OCI-LY7 (cell line): Measurements from ENCODE around the gene GPS2. TPM values are rescaled to one million over a fixed set of nuclear protein-coding genes. Genes with fewer than 3 reads are reported as not detected.

Experiments used
- BruUV-seq: library from RNA; stranded (reverse); fragments of 400-500 nt; replicated peaks from 2 replicates; lab custom pipeline; 2021; lab: Mats Ljungman, UMichigan
- CTCF ChIA-PET: fragments of 300-600 bp; sonication (Branson Sonifier 250); formaldehyde crosslinking; loops from one replicate; lab custom pipeline; 2022; ENCODE audit warnings: antibody characterized with exemption; ENCODE audit not compliant: unreplicated experiment; lab: Charles Lee
- POLR2A ChIA-PET: fragments of 300-600 bp; sonication (Branson Sonifier 250); formaldehyde crosslinking; loops from one replicate; lab custom pipeline; 2022; ENCODE audit warnings: antibody characterized with exemption; lab: Charles Lee
- DNase-seq: peaks from one replicate; pipeline ENCODE4 v3.0.0-alpha.2; 2015; ENCODE audit warnings: low spot score
- H2AFZ ChIP-seq: fragments of 200-600 bp; sonication (generic), shearing (Covaris generic); 2 replicates; pipeline ENCODE4 v1.6.1; 2014; ENCODE audit warnings: mild to moderate bottlenecking, antibody characterized with exemption, low read length, moderate library complexity
- H3K27ac ChIP-seq: fragments of 200-600 bp; sonication (generic); 2 replicates; pipeline ENCODE4 v1.5.1; 2014; ENCODE audit warnings: mixed run types, low read depth, mild to moderate bottlenecking, moderate library complexity, low read length, inconsistent platforms; ENCODE audit not compliant: poor library complexity, severe bottlenecking
- H3K36me3 ChIP-seq: fragments of 200-600 bp; sonication (generic); 2 replicates; pipeline ENCODE4 v1.6.1; 2014; ENCODE audit warnings: mild to moderate bottlenecking, antibody characterized with exemption, low read length, moderate library complexity, mixed read lengths; ENCODE audit not compliant: insufficient read depth
- H3K4me1 ChIP-seq: fragments of 200-600 bp; sonication (generic); 2 replicates; pipeline ENCODE4 v1.5.1; 2014; ENCODE audit warnings: mild to moderate bottlenecking, low read length; ENCODE audit not compliant: insufficient read depth, poor library complexity, severe bottlenecking
- H3K4me2 ChIP-seq: fragments of 200-600 bp; sonication (generic); 2 replicates; pipeline ENCODE4 v1.6.1; 2014; ENCODE audit warnings: mild to moderate bottlenecking, low read length
- H3K4me3 ChIP-seq: fragments of 200-600 bp; sonication (generic); 2 replicates; pipeline ENCODE4 v1.5.1; 2014; ENCODE audit warnings: mild to moderate bottlenecking, low read depth, low read length; ENCODE audit not compliant: poor library complexity, severe bottlenecking
- H3K79me2 ChIP-seq: fragments of 200-600 bp; sonication (generic); 2 replicates; pipeline ENCODE4 v1.6.1; 2016; ENCODE audit warnings: low read depth, mild to moderate bottlenecking, low read length, moderate library complexity, mixed read lengths; ENCODE audit not compliant: insufficient read depth
- H3K9me2 ChIP-seq: fragments of 200-600 bp; sonication (generic); 2 replicates; pipeline ENCODE4 v1.6.1; 2016; ENCODE audit warnings: mild to moderate bottlenecking, low read length, mixed read lengths; ENCODE audit not compliant: insufficient read depth
- H3K9me3 ChIP-seq: fragments of 200-600 bp; sonication (generic); 2 replicates; pipeline ENCODE4 v1.6.1; 2014; ENCODE audit warnings: mild to moderate bottlenecking, mixed run types, low read length, mixed read lengths
- H4K20me1 ChIP-seq: fragments of 200-600 bp; sonication (generic); 2 replicates; pipeline ENCODE4 v1.6.1; 2014; ENCODE audit warnings: mild to moderate bottlenecking, antibody characterized with exemption, low read length, moderate library complexity, mixed read lengths; ENCODE audit not compliant: insufficient read depth
- CTCF ChIP-seq: fragments of 200-600 bp; sonication (generic); conservative IDR thresholded peaks from 2 replicates; pipeline ENCODE4 v1.5.1; 2014; ENCODE audit warnings: mild to moderate bottlenecking, antibody characterized with exemption, low read length, moderate library complexity, mixed read lengths
- EZH2phosphoT487 ChIP-seq: fragments of 200-600 bp; sonication (generic); IDR thresholded peaks from 2 replicates; pipeline ENCODE4 v1.6.1; 2018; ENCODE audit warnings: low read depth, borderline replicate concordance, mild to moderate bottlenecking, mixed run types, antibody characterized with exemption, low read length, moderate library complexity, mixed read lengths
- intact Hi-C: fragments of 100-400 bp; cut with micrococcal nuclease; formaldehyde crosslinking; loops from one replicate; pipeline ENCODE4 v1.10.0; 2022; ENCODE audit not compliant: unreplicated experiment
- total RNA-seq, 2 experiments: library from RNA; depleted of rRNA in 1 of 2; stranded (reverse); fragments of >200 nt in 1 of 2; shearing (Covaris generic) in 1 of 2; gene quantifications; 2 replicates each; pipeline ENCODE4 v1.2.3, GENCODE V29; 2014 to 2022

GPS2 gene
- total RNA-seq, 2 experiments from 2014 or later, result 70.5 to 75.0 TPM

DNA sequence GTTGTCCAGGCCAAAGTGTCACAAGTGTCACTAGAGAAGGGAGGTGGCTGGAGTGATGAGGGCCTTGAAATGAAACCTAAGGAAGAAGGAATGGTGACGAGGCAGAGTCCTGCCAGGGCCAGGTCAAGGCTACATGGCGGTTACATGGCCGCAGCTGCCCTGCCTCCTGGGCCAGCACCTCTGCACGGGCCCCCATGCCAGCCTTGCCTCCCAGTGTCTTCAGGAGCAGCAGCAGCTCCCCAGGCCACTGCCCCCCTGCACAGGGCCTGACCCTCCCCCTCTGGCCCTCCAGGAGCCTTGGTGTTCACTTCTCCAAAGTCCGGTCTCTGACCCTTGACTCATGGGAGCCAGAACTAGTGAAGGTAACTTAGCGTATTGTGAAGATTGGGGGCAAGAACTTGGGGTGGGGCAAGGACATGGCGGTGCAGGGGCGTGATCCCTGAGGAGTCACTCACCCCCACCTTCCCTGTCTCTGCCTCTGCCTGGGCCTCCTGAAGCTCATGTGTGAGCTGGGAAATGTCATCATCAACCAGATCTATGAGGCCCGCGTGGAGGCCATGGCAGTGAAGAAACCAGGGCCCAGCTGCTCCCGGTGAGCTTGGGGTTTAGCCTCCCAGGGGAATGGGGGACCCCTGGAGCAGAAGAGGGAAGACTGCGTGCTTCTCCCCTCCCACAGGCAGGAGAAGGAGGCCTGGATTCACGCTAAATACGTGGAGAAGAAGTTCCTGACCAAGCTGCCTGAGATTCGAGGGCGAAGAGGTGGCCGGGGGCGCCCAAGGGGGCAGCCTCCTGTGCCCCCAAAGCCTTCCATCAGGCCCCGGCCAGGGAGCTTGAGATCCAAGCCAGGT lies 32.7 kb upstream of the GPS2 start:
- CTCF ChIA-PET, result no interaction called here
- no peaks in the 10 kb centered on the region for H3K9me2 ChIP-seq
- POLR2A ChIA-PET, result interaction anchor here (1.2 to 1.9 kb wide), 2 partner anchors 11 to 43 kb away, joined by 3 to 7 read pairs; partner anchors contain the start of gene ACAP1

GRCh38 chr17:7346761-7347614 lies 31.8 kb upstream of the GPS2 start:
- no peaks in the 10 kb centered on the region for H3K79me2 ChIP-seq
- H4K20me1 ChIP-seq, result no peaks in the 10 kb centered on the region
- no peak overlapping the region for H3K27ac ChIP-seq
- TF ChIP-seq EZH2phosphoT487, result no peak
- no peak for TF ChIP-seq CTCF
- H3K4me3 ChIP-seq, result no peak overlapping the region
- H3K36me3 ChIP-seq, result peaks cover 62% of the 10 kb centered on the region
- H3K4me1 ChIP-seq, result peaks cover 23% of the 10 kb centered on the region
- no peak overlapping the region for H2AFZ ChIP-seq
- intact Hi-C loops, result no loop called here
- ChIA-PET POLR2A (no interaction called here), CTCF (no interaction called here)
- no peak for DNase-seq
- no TSS peak for BruUV-seq
- no peaks in the 10 kb centered on the region for H3K9me3 ChIP-seq
- H3K9me2 ChIP-seq, result no peaks in the 10 kb centered on the region
- no peak overlapping the region for H3K4me2 ChIP-seq

More for the DNA sequence above, 32.7 kb upstream of the GPS2 start:
- BruUV-seq, result no TSS peak
- intact Hi-C loops, result no loop called here
- DNase-seq, result no peak
- Histone ChIP-seq H3K27ac (no peak overlapping the region), H3K9me3 (no peaks in the 10 kb centered on the region), H3K4me1 (peaks cover 31% of the 10 kb centered on the region), H3K36me3 (peaks cover 56% of the 10 kb centered on the region), H4K20me1 (no peaks in the 10 kb centered on the region), H3K79me2 (no peaks in the 10 kb centered on the region), H3K4me3 (no peak overlapping the region), H2AFZ (no peak overlapping the region), H3K4me2 (no peak overlapping the region)
- TF ChIP-seq EZH2phosphoT487 (no peak), CTCF (no peak)
